ENCODE measurements around the gene CREM. TPM values are rescaled to one million over a fixed set of nuclear protein-coding genes. Genes with fewer than 3 reads are reported as not detected.

CREM gene
- total and polyA plus RNA-seq, 7 donors = 18.8 to 336 (median 39.2) TPM

- WGBS, 3 donors = 19 to 31% (median 23%) methylated on average over 5 of the region's 5 CpGs
- intact Hi-C loops (cut with DNase I) = loop anchor here (2.0 to 10.0 kb wide), 2 partner anchors 95 to 223 kb away; no protein-coding TSS in a partner anchor
- Histone ChIP-seq H3K36me3 (ENCODE audit: insufficient read depth in 1 of 2, low read depth in 1 of 2) (peaks cover 2 to 5% of the 10 kb centered on the region in 2 donors), H3K4me3 (no peak overlapping the region), H3K9me3 (no peaks in the 10 kb centered on the region), H3K4me1 (peaks cover 36% of the 10 kb centered on the region), H3K27me3 (ENCODE audit: insufficient read depth in 3 of 3, low read length in 2 of 3) (no peaks in the 10 kb centered on the region), H3K27ac (peak overlapping the region; percentile 60)
- TF ChIP-seq CTCF (IDR thresholded peaks at IDR 0.05) = no peak
- ATAC-seq = peak; percentile 34 to 50 (median 44)
- DNase-seq = no peak
These were observed 90.8 kb downstream of the CREM start for GRCh38 chr10:35217455-35217854.

- TF ChIP-seq CTCF (IDR thresholded peaks at IDR 0.05) = peak; percentile 83
- Histone ChIP-seq H3K36me3 (ENCODE audit: insufficient read depth in 1 of 2, low read depth in 1 of 2) (no peaks in the 10 kb centered on the region), H3K4me1 (peaks cover 34% of the 10 kb centered on the region), H3K9me3 (no peaks in the 10 kb centered on the region), H3K27ac (peak overlapping the region; percentile 60), H3K27me3 (ENCODE audit: insufficient read depth in 3 of 3, low read length in 2 of 3) (no peaks in the 10 kb centered on the region), H3K4me3 (peak overlapping the region; percentile 8)
- ATAC-seq (peak; percentile 74 to 85 (median 78)), DNase-seq (peak; percentile 78 to 85)
- intact Hi-C loops (cut with DNase I) = loop anchor here in 1 of 2 donors (1.0 to 10.0 kb wide), 2 partner anchors 98 to 224 kb away; no protein-coding TSS in a partner anchor
- 33 to 35% (median 35%) methylated on average over 7 of the region's 7 CpGs for WGBS, 3 donors
These were observed 91.8 kb downstream of the CREM start for GRCh38 chr10:35218339-35218955.

GRCh38 chr10:35219292-35219691, 92.6 kb downstream of the CREM start:
- ATAC-seq (no peak), DNase-seq (no peak)
- no peaks in the 10 kb centered on the region for H3K36me3 ChIP-seq (ENCODE audit: insufficient read depth in 1 of 2, low read depth in 1 of 2)
- WGBS, 3 donors = 67 to 73% (median 70%) methylated on average over 6 of the region's 6 CpGs
- no peak overlapping the region for H3K4me3 ChIP-seq
- H3K27ac ChIP-seq = no peak overlapping the region
- intact Hi-C loops (cut with DNase I) = loop anchor here in 1 of 2 donors (10.0 kb wide), 1 partner anchor 224 kb away; no protein-coding TSS in a partner anchor
- no peak for TF ChIP-seq CTCF (IDR thresholded peaks at IDR 0.05)
- peaks cover 34% of the 10 kb centered on the region for H3K4me1 ChIP-seq
- no peaks in the 10 kb centered on the region for H3K9me3 ChIP-seq
- H3K27me3 ChIP-seq (ENCODE audit: insufficient read depth in 3 of 3, low read length in 2 of 3) = no peaks in the 10 kb centered on the region

GRCh38 chr10:35219891-35220890, 93.5 kb downstream of the CREM start:
- no peak overlapping the region for H3K27ac ChIP-seq
- no peak for TF ChIP-seq CTCF (IDR thresholded peaks at IDR 0.05)

More at GRCh38 chr10:35219891-35220890, 93.5 kb downstream of the CREM start:
- no peak for ATAC-seq
- H3K27me3 ChIP-seq (ENCODE audit: insufficient read depth in 3 of 3, low read length in 2 of 3) = no peaks in the 10 kb centered on the region
- DNase-seq = no peak
- peaks cover 31% of the 10 kb centered on the region for H3K4me1 ChIP-seq
- WGBS, 3 donors = 58 to 66% (median 60%) methylated on average over 4 of the region's 4 CpGs
- intact Hi-C loops (cut with DNase I) = loop anchor here in 1 of 2 donors (10.0 kb wide), 1 partner anchor 225 kb away; no protein-coding TSS in a partner anchor
- no peaks in the 10 kb centered on the region for H3K9me3 ChIP-seq
- H3K36me3 ChIP-seq (ENCODE audit: insufficient read depth in 1 of 2, low read depth in 1 of 2) = no peaks in the 10 kb centered on the region
- no peak overlapping the region for H3K4me3 ChIP-seq

Measured in psoas muscle (tissue), 8 donors.